Smooth muscle cell (in vitro differentiated cells): ENCODE results near the gene TUBB6. TPM values are rescaled to one million over a fixed set of nuclear protein-coding genes. Genes with fewer than 3 reads are reported as not detected.

Source experiments
- DNase-seq: peaks from one replicate; lab custom pipeline; 2025; ENCODE audit not compliant: unreplicated experiment; lab: John Stamatoyannopoulos, UW
- H2AFZ ChIP-seq: fragments of 200-600 bp; sonication (generic); 2 replicates; pipeline ENCODE4 v1.6.0; 2016; ENCODE audit warnings: antibody characterized with exemption, low read depth, mild to moderate bottlenecking
- H3F3A ChIP-seq: fragments of 200-600 bp; sonication (generic); 2 replicates; pipeline ENCODE4 v1.6.0; 2017; ENCODE audit warnings: antibody characterized with exemption, low read depth
- H3K27ac ChIP-seq: fragments of 200-600 bp; sonication (generic); 2 replicates; pipeline ENCODE4 v1.5.1; 2016; ENCODE audit warnings: low read depth, mild to moderate bottlenecking
- H3K27me3 ChIP-seq: fragments of 200-600 bp; sonication (generic); 2 replicates; pipeline ENCODE4 v1.6.1; 2016; ENCODE audit warnings: low read depth, mild to moderate bottlenecking
- H3K36me3 ChIP-seq: fragments of 200-600 bp; sonication (generic); 2 replicates; pipeline ENCODE4 v1.5.1; 2016; ENCODE audit warnings: low read depth
- H3K4me1 ChIP-seq: fragments of 200-600 bp; sonication (generic); 2 replicates; pipeline ENCODE4 v1.5.1; 2016; ENCODE audit warnings: low read depth
- H3K4me2 ChIP-seq: fragments of 200-600 bp; sonication (generic); 2 replicates; pipeline ENCODE4 v1.6.0; 2016; ENCODE audit warnings: mild to moderate bottlenecking
- H3K4me3 ChIP-seq: fragments of 200-600 bp; sonication (generic); 2 replicates; pipeline ENCODE4 v1.5.1; 2016; ENCODE audit warnings: mild to moderate bottlenecking
- H3K79me2 ChIP-seq: fragments of 200-600 bp; sonication (generic); 2 replicates; pipeline ENCODE4 v1.6.0; 2016; ENCODE audit warnings: low read depth, mild to moderate bottlenecking
- H3K9ac ChIP-seq: fragments of 200-600 bp; sonication (generic); 2 replicates; pipeline ENCODE4 v1.6.0; 2016; ENCODE audit warnings: low read depth
- H3K9me3 ChIP-seq: fragments of 200-600 bp; sonication (generic); replicated peaks from 2 replicates; pipeline ENCODE4 v1.5.1; 2016; ENCODE audit warnings: low read depth
- H4K20me1 ChIP-seq: fragments of 200-600 bp; sonication (generic); 2 replicates; pipeline ENCODE4 v1.6.0; 2016; ENCODE audit warnings: low read depth
- CTCF ChIP-seq: fragments of 200-600 bp; sonication (generic); IDR thresholded peaks from 2 replicates; pipeline ENCODE4 v1.5.1; 2017; ENCODE audit warnings: borderline replicate concordance, mild to moderate bottlenecking, antibody characterized with exemption; ENCODE audit not compliant: insufficient read depth, poor library complexity, severe bottlenecking
- whole genome bisulfite sequencing: methylation state at CpG from one replicate; pipeline ENCODE4 v1.1.7; 2016; ENCODE audit warnings: low lambda C conversion rate; 5-methylcytosine and 5-hydroxymethylcytosine counted together
- polyA plus RNA-seq: library from polyadenylated mRNA; unstranded; fragments of >200 nt; fragmentation: Nextera tagmentation; extraction: Ambion mirVana; gene quantifications from 2 replicates; pipeline ENCODE4 v1.2.1, GENCODE V29; 2016
- total RNA-seq: library from RNA; depleted of rRNA; stranded (reverse); fragments of >200 nt; gene quantifications from 2 replicates; pipeline ENCODE4 v1.2.3, GENCODE V29; 2014

TUBB6 gene
- total and polyA plus RNA-seq, 2 experiments from 2014 or later, result 359 to 460 TPM

- Histone ChIP-seq H3K4me3 (no peak overlapping the region), H3F3A (no peaks in the 10 kb centered on the region), H2AFZ (no peak overlapping the region), H3K4me2 (no peak overlapping the region), H3K27ac (peak overlapping the region; percentile 61), H3K79me2 (no peaks in the 10 kb centered on the region), H3K27me3 (no peaks in the 10 kb centered on the region), H3K9me3 (no peaks in the 10 kb centered on the region), H4K20me1 (peaks cover 65% of the 10 kb centered on the region), H3K36me3 (peaks cover 4% of the 10 kb centered on the region), H3K9ac (no peak overlapping the region), H3K4me1 (peaks cover 20% of the 10 kb centered on the region)
- no peak for TF ChIP-seq CTCF
- WGBS, result 43% methylated on average over 2 of the region's 2 CpGs
- DNase-seq, result no peak
Measured at GRCh38 chr18:12336171-12336613, 28.2 kb downstream of the TUBB6 start.

- Histone ChIP-seq H3K27me3 (no peaks in the 10 kb centered on the region), H3K4me3 (no peak overlapping the region), H3K9me3 (no peaks in the 10 kb centered on the region), H3K27ac (peak overlapping the region; percentile 61), H4K20me1 (peaks cover 60% of the 10 kb centered on the region), H2AFZ (no peak overlapping the region), H3K9ac (no peak overlapping the region), H3K4me1 (peaks cover 20% of the 10 kb centered on the region), H3F3A (no peaks in the 10 kb centered on the region), H3K4me2 (peak overlapping the region; percentile 48), H3K79me2 (no peaks in the 10 kb centered on the region), H3K36me3 (peaks cover 4% of the 10 kb centered on the region)
- WGBS, result 11% methylated on average over 6 of the region's 6 CpGs
- TF ChIP-seq CTCF, result no peak
- no peak for DNase-seq
Measured at GRCh38 chr18:12336887-12337286, 28.8 kb downstream of the TUBB6 start.

- no peaks in the 10 kb centered on the region for H3K27me3 ChIP-seq
- H3K9ac ChIP-seq, result no peak overlapping the region
- H3K9me3 ChIP-seq, result no peaks in the 10 kb centered on the region
- peaks cover 15% of the 10 kb centered on the region for H3K36me3 ChIP-seq
- no peak overlapping the region for H3K4me3 ChIP-seq
- no peak overlapping the region for H3K4me2 ChIP-seq
- WGBS, result 94% methylated on average over 2 of the region's 2 CpGs
- no peak for TF ChIP-seq CTCF
- peaks cover 20% of the 10 kb centered on the region for H3K4me1 ChIP-seq
- H4K20me1 ChIP-seq, result peaks cover 54% of the 10 kb centered on the region
- no peaks in the 10 kb centered on the region for H3K79me2 ChIP-seq
- no peaks in the 10 kb centered on the region for H3F3A ChIP-seq
- no peak overlapping the region for H3K27ac ChIP-seq
- no peak for DNase-seq
- H2AFZ ChIP-seq, result no peak overlapping the region
Measured at GRCh38 chr18:12338382-12338781, 30.3 kb downstream of the TUBB6 start.

GRCh38 chr18:12340945-12341660 lies 33.1 kb downstream of the TUBB6 start:
- no peak overlapping the region for H2AFZ ChIP-seq
- no peak overlapping the region for H3K4me2 ChIP-seq
- no peak overlapping the region for H3K4me3 ChIP-seq
- no peaks in the 10 kb centered on the region for H3F3A ChIP-seq
- peaks cover 15% of the 10 kb centered on the region for H3K36me3 ChIP-seq
- no peak for DNase-seq
- no peaks in the 10 kb centered on the region for H3K27me3 ChIP-seq
- peaks cover 27% of the 10 kb centered on the region for H4K20me1 ChIP-seq
- WGBS, result 94% methylated on average over 5 of the region's 5 CpGs
- no peak overlapping the region for H3K9ac ChIP-seq
- peaks cover 9% of the 10 kb centered on the region for H3K4me1 ChIP-seq
- H3K79me2 ChIP-seq, result no peaks in the 10 kb centered on the region
- TF ChIP-seq CTCF, result no peak
- no peak overlapping the region for H3K27ac ChIP-seq
- no peaks in the 10 kb centered on the region for H3K9me3 ChIP-seq
